H9 (cell line): Measurements from ENCODE around the gene GALR1. TPM values are rescaled to one million over a fixed set of nuclear protein-coding genes. Genes with fewer than 3 reads are reported as not detected.
"Not testable (repeated sequence)": the region's sequence is repeated elsewhere in the genome, so short reads cannot be mapped to it uniquely, and the experiment has no call there.

Experiments used
- DNase-seq: peaks from one replicate; pipeline ENCODE4 v3.0.0-alpha.2; 2017
- H2AFZ ChIP-seq: one replicate; pipeline ENCODE4 v1.6.1; 2013; ENCODE audit warnings: mild to moderate bottlenecking, low read length, control low read depth, moderate library complexity
- H2AK5ac ChIP-seq: 2 replicates; pipeline ENCODE4 v1.6.1; 2013; ENCODE audit warnings: low read length, control low read depth, mixed read lengths; ENCODE audit not compliant: insufficient read length
- H2BK120ac ChIP-seq: one replicate; pipeline ENCODE4 v1.6.1; 2013; ENCODE audit warnings: low read depth, mild to moderate bottlenecking, low read length, control low read depth, inconsistent platforms; ENCODE audit not compliant: poor library complexity, severe bottlenecking
- H2BK12ac ChIP-seq: 2 replicates; pipeline ENCODE4 v1.6.1; 2013; ENCODE audit warnings: low read length, control low read depth, mixed read lengths, low read depth; ENCODE audit not compliant: insufficient read length
- H2BK15ac ChIP-seq: 2 replicates; pipeline ENCODE4 v1.6.1; 2013; ENCODE audit warnings: low read depth, low read length, control low read depth
- H2BK20ac ChIP-seq: one replicate; pipeline ENCODE4 v1.6.1; 2013; ENCODE audit warnings: low read depth, mild to moderate bottlenecking, low read length, control low read depth, inconsistent platforms; ENCODE audit not compliant: poor library complexity, severe bottlenecking
- H2BK5ac ChIP-seq: 2 replicates; pipeline ENCODE4 v1.6.1; 2013; ENCODE audit warnings: low read length, control low read depth, mixed read lengths; ENCODE audit not compliant: insufficient read length
- H3K14ac ChIP-seq: 2 replicates; pipeline ENCODE4 v1.6.1; 2013; ENCODE audit warnings: low read length, control low read depth; ENCODE audit not compliant: insufficient read depth
- H3K18ac ChIP-seq: 2 replicates; pipeline ENCODE4 v1.6.1; 2013; ENCODE audit warnings: low read depth, mild to moderate bottlenecking, mixed read lengths, low read length, control low read depth; ENCODE audit not compliant: insufficient read length
- H3K23ac ChIP-seq: 2 replicates; pipeline ENCODE4 v1.6.1; 2013; ENCODE audit warnings: low read length, control low read depth, mixed read lengths, low read depth; ENCODE audit not compliant: insufficient read length
- H3K23me2 ChIP-seq: 2 replicates; pipeline ENCODE4 v1.6.1; 2013; ENCODE audit warnings: low read depth, mild to moderate bottlenecking, mixed read lengths, low read length, control low read depth; ENCODE audit not compliant: insufficient read length, poor library complexity, severe bottlenecking
- H3K27ac ChIP-seq: 2 replicates; pipeline ENCODE4 v1.5.1; 2013; ENCODE audit warnings: low read length, control low read depth, mixed read lengths, low read depth; ENCODE audit not compliant: insufficient read length
- H3K27me3 ChIP-seq: 2 replicates; pipeline ENCODE4 v1.6.1; 2013; ENCODE audit warnings: low read length, control low read depth, inconsistent platforms; ENCODE audit not compliant: insufficient read depth
- H3K4ac ChIP-seq: 2 replicates; pipeline ENCODE4 v1.6.1; 2013; ENCODE audit warnings: low read depth, mild to moderate bottlenecking, control low read depth, inconsistent platforms, low read length, moderate library complexity
- H3K4me1 ChIP-seq: 2 replicates; pipeline ENCODE4 v1.6.1; 2013; ENCODE audit warnings: low read length, control low read depth, inconsistent platforms; ENCODE audit not compliant: insufficient read depth
- H3K4me2 ChIP-seq: 2 replicates; pipeline ENCODE4 v1.6.1; 2013; ENCODE audit warnings: low read length, control low read depth, mixed read lengths; ENCODE audit not compliant: insufficient read length, insufficient read depth
- H3K56ac ChIP-seq: 2 replicates; pipeline ENCODE4 v1.6.1; 2013; ENCODE audit warnings: low read depth, mild to moderate bottlenecking, mixed read lengths, low read length, control low read depth; ENCODE audit not compliant: insufficient read length
- H3K79me1 ChIP-seq: 2 replicates; pipeline ENCODE4 v1.6.1; 2013; ENCODE audit warnings: low read depth, mild to moderate bottlenecking, moderate library complexity, low read length, control low read depth, inconsistent platforms; ENCODE audit not compliant: insufficient read depth, poor library complexity, severe bottlenecking
- H3K79me2 ChIP-seq: 2 replicates; pipeline ENCODE4 v1.6.1; 2013; ENCODE audit warnings: low read length, control low read depth, inconsistent platforms; ENCODE audit not compliant: insufficient read depth
- H3K9ac ChIP-seq: 2 replicates; pipeline ENCODE4 v1.6.1; 2013; ENCODE audit warnings: low read length, control low read depth, mixed read lengths; ENCODE audit not compliant: insufficient read length; ENCODE audit errors: extremely low read depth
- H3K9me3 ChIP-seq: one replicate; pipeline ENCODE4 v1.6.1; 2013; ENCODE audit warnings: low read depth, low read length, inconsistent platforms; ENCODE audit not compliant: control insufficient read depth
- H3T11ph ChIP-seq: one replicate; pipeline ENCODE4 v1.6.1; 2013; ENCODE audit warnings: mild to moderate bottlenecking, low read length, control low read depth, inconsistent platforms
- H4K20me1 ChIP-seq: one replicate; pipeline ENCODE4 v1.6.1; 2013; ENCODE audit not compliant: control insufficient read depth, insufficient read length, insufficient read depth
- H4K5ac ChIP-seq: 2 replicates; pipeline ENCODE4 v1.6.1; 2013; ENCODE audit warnings: low read depth, mild to moderate bottlenecking, mixed read lengths, low read length, control low read depth; ENCODE audit not compliant: insufficient read length
- H4K8ac ChIP-seq: replicated peaks from 2 replicates; pipeline ENCODE4 v1.6.1; 2013; ENCODE audit warnings: low read length, control low read depth, mixed read lengths, low read depth; ENCODE audit not compliant: insufficient read length
- H4K91ac ChIP-seq: 2 replicates; pipeline ENCODE4 v1.6.1; 2013; ENCODE audit warnings: low read depth, mild to moderate bottlenecking, moderate library complexity, mixed read lengths, low read length, control low read depth; ENCODE audit not compliant: insufficient read length
- H3K27ac Mint-ChIP-seq, 3 experiments: 2 replicates in 2 of 3; 3 replicates in 1 of 3; pipeline ENCODE4 v1.8.0; 2020 to 2021; ENCODE audit warnings: mixed read lengths in 3 of 3, mild to moderate bottlenecking in 1 of 3, moderate library complexity in 1 of 3
- H3K27me3 Mint-ChIP-seq: 2 replicates; pipeline ENCODE4 v1.8.0; 2021; ENCODE audit warnings: low read depth, mild to moderate bottlenecking, moderate library complexity, mixed read lengths
- H3K36me3 Mint-ChIP-seq, 3 experiments: 2 replicates in 2 of 3; 3 replicates in 1 of 3; pipeline ENCODE4 v1.8.0; 2020 to 2021; ENCODE audit warnings: low read depth in 3 of 3, mixed read lengths in 3 of 3; ENCODE audit not compliant: insufficient read depth in 1 of 3
- H3K4me1 Mint-ChIP-seq, 2 experiments: 2 replicates each; pipeline ENCODE4 v1.8.0; 2020; ENCODE audit warnings: mixed read lengths in 2 of 2
- H3K4me3 Mint-ChIP-seq, 2 experiments: 2 replicates in 1 of 2; 3 replicates in 1 of 2; pipeline ENCODE4 v1.8.0; 2020 to 2021; ENCODE audit warnings: mild to moderate bottlenecking in 2 of 2, mixed read lengths in 2 of 2, moderate library complexity in 1 of 2
- H3K9me3 Mint-ChIP-seq, 2 experiments: 2 replicates in 1 of 2; 3 replicates in 1 of 2; pipeline ENCODE4 v1.8.0; 2020; ENCODE audit warnings: mild to moderate bottlenecking in 2 of 2, mixed read lengths in 2 of 2, moderate library complexity in 1 of 2
- WGBS: extraction: QIAGEN DNeasy Blood & Tissue Kit; methylation state at CpG from one replicate; pipeline ENCODE4 v1.1.7; 2013; ENCODE audit warnings: missing lambda C conversion rate, low lambda C conversion rate, mixed read lengths; ENCODE audit not compliant: insufficient read length; ENCODE audit errors: extremely low coverage; 5-methylcytosine and 5-hydroxymethylcytosine counted together
- total RNA-seq: library from RNA; stranded (reverse); gene quantifications from 2 replicates; pipeline ENCODE4 v1.2.1, GENCODE V29; 2021
- TF ChIP-seq, protein P1 (sequence below): fragments of 200-600 bp; sonication (generic); conservative IDR thresholded peaks from 3 replicates; pipeline ENCODE4 v1.8.0; 2021; ENCODE audit warnings: antibody characterized with exemption, mild to moderate bottlenecking

Gene GALR1
- total RNA-seq, 1 experiment from 2014 or later: 0.07 TPM

DNA sequence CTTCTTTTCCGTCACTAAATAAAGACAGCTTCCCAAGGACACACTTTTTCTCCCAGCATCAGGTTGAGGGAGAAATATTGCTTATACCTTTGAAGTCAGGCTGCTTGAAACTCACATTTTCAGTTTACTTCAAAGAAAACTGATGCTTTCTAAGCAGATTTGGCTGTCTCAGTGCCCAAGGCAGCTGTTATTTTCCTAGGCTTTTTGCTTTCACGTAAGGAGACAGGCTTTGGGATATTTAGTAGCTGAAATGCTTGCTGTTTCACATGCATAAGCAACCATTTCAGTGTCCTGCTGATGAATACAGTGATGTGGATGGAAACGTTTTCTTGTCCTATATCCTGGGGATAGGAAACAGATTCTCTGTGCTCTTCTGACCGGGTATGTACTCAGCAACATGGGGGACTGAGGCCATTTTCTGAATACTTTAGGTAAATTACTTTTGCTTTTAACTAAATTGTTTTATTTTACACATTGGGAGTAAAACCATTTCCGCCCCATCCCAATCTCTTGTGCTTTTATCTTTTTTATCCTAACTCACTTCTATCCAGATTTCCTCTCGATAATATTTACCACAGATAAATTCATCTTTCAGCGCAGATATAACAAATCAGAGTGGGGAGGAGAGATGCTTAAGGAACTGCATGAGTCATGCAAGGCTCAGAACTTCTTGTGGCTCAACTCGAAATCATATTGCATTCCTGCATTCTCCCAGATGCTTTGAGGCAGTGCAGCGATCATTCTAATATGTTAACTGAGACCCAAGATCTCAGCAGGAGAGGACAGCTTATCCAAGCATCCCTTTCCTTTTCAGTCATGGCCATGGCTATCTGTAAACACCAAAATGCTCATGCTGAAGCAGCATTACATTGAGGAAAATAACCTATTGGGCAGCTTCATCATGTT lies 22.2 kb downstream of the GALR1 start:
- 100% methylated on average over 1 of the region's 9 CpGs for WGBS
- Histone ChIP-seq H3K27me3 (no peaks in the 10 kb centered on the region), H3K56ac (no peak overlapping the region), H2BK5ac (no peak overlapping the region), H2BK12ac (no peak overlapping the region), H3K18ac (no peak overlapping the region), H4K91ac (no peak overlapping the region), H3K4me2 (peak overlapping the region; percentile 32), H2BK15ac (no peak overlapping the region), H4K20me1 (no peaks in the 10 kb centered on the region), H3K4ac (no peak overlapping the region), H3K14ac (no peak overlapping the region), H3K9ac (peak overlapping the region; percentile 34), H3T11ph (no peak overlapping the region), H3K27ac (peak overlapping the region; percentile 80), H3K23me2 (no peaks in the 10 kb centered on the region), H4K5ac (no peak overlapping the region), H3K4me1 (peaks cover 8% of the 10 kb centered on the region), H2AFZ (no peak overlapping the region), H2BK120ac (no peak overlapping the region), H2BK20ac (no peak overlapping the region), H3K9me3 (peaks cover 7% of the 10 kb centered on the region), H3K23ac (no peak overlapping the region), H2AK5ac (no peak overlapping the region), H3K79me2 (no peaks in the 10 kb centered on the region), H4K8ac (no peak overlapping the region), H3K79me1 (no peaks in the 10 kb centered on the region)
- H3K9me3 Mint-ChIP-seq: peaks cover 0 to 7% of the 10 kb centered on the region in 2 experiments; a peak in 2 of 5 replicates
- H3K27ac Mint-ChIP-seq: peak overlapping the region in 2 of 3 experiments; percentile 64 to 94; a peak in 4 of 7 replicates
- peak overlapping the region in 1 of 2 experiments; percentile 40; a peak in 3 of 5 replicates for H3K4me3 Mint-ChIP-seq
- DNase-seq: no peak
- TF ChIP-seq, protein P1, sequence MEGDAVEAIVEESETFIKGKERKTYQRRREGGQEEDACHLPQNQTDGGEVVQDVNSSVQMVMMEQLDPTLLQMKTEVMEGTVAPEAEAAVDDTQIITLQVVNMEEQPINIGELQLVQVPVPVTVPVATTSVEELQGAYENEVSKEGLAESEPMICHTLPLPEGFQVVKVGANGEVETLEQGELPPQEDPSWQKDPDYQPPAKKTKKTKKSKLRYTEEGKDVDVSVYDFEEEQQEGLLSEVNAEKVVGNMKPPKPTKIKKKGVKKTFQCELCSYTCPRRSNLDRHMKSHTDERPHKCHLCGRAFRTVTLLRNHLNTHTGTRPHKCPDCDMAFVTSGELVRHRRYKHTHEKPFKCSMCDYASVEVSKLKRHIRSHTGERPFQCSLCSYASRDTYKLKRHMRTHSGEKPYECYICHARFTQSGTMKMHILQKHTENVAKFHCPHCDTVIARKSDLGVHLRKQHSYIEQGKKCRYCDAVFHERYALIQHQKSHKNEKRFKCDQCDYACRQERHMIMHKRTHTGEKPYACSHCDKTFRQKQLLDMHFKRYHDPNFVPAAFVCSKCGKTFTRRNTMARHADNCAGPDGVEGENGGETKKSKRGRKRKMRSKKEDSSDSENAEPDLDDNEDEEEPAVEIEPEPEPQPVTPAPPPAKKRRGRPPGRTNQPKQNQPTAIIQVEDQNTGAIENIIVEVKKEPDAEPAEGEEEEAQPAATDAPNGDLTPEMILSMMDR: no peak
- H3K36me3 Mint-ChIP-seq: peaks cover 0 to 5% (median 3%) of the 10 kb centered on the region in 3 experiments; a peak in 5 of 7 replicates
- H3K4me1 Mint-ChIP-seq: peaks cover 28 to 36% of the 10 kb centered on the region in 2 experiments
- H3K27me3 Mint-ChIP-seq: peaks cover 6% of the 10 kb centered on the region

DNA sequence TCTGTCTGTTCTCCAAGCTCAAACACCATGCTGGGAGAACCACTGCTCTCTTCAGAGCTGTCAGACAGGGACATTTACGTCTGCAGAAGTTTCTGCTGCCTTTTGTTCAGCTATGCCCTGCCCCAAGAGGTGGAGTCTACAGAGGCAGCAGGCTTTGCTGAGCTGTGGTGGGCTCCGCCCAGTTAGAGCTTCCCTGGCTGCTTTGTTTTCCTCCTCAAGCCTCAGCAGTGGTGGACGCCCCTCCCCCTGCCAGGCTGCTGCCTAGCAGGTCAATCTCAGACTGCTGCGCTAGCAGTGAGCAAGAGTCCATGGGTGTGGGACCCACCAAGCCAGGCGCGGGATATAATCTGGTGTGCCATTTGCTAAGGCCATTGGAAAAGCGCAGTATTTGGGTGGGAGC lies 41.2 kb downstream of the GALR1 start:
- not testable (repeated sequence) for H2AFZ ChIP-seq, H2BK5ac ChIP-seq, H3K23me2 ChIP-seq, H3K4me2 ChIP-seq, H3K4me1 ChIP-seq, H2AK5ac ChIP-seq, H3K79me2 ChIP-seq, H3T11ph ChIP-seq, H3K9ac ChIP-seq, H3K18ac ChIP-seq, H2BK12ac ChIP-seq, H3K27ac ChIP-seq, H2BK20ac ChIP-seq, H2BK120ac ChIP-seq, H3K36me3 Mint-ChIP-seq, H2BK15ac ChIP-seq, H4K91ac ChIP-seq, H3K23ac ChIP-seq, H3K56ac ChIP-seq, H3K9me3 ChIP-seq, H3K4me1 Mint-ChIP-seq, H4K20me1 ChIP-seq, H3K14ac ChIP-seq, H3K4ac ChIP-seq, H4K5ac ChIP-seq, H3K4me3 Mint-ChIP-seq, H3K27me3 ChIP-seq, H3K27ac Mint-ChIP-seq, H3K27me3 Mint-ChIP-seq, H3K79me1 ChIP-seq, H4K8ac ChIP-seq
- DNase-seq: peak; percentile 50
- no CpG with 5 or more reads among the region's 7 CpGs for WGBS
- peaks cover 6 to 28% of the 10 kb centered on the region in 2 experiments; a peak in 4 of 5 replicates for H3K9me3 Mint-ChIP-seq
